Measurements from ENCODE around the gene RPS27L.
A peak's percentile ranks its signal among the peaks of the same experiment; 100 is the strongest.

The RPS27L gene

DNA sequence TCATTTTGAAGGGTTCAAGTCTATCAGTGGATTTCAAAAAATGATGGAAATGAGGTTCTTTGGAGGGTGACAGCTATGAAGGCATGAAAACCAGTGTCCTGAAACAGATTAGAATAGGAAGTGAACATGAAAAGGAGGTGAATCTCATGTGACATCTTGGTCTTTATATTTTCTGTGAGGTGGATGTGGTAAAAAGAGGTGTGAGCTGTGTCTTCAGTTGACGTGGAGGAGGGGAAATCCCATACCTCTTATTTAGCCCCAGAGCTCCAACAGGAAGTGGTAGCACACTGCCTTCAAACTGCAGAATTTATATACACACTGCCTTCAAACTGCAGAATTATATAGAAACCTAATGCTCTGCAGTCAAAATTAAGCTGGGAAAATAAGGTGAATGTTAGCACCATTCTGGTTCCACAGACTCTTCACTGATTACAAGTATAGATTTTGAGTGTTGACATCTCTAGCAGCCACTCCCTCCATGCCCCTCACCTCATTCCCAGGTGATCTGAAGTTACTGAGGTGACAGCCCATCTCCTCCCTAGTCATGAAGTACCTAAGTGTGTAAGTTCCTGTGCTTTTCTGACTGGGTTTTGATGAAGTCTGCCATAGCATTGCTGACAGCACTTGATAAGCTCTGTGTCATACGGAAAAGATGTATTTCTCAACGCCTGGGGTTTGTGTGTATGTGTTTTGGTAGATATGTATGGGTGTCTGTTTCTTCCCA, 34.8 kb upstream of the RPS27L start:
- ATAC-seq (replicated peaks) (peak; percentile 66 to 67), DNase-seq (peak; percentile 65)
- Mint-ChIP-seq H3K9me3 (no peaks in the 10 kb centered on the region), H3K4me3 (peak overlapping the region; percentile 94 to 95), H3K36me3 (peaks cover 26 to 37% of the 10 kb centered on the region in 2 donors), H3K27ac (peak overlapping the region; percentile 98), H3K27me3 (no peaks in the 10 kb centered on the region), H3K4me1 (peaks cover 40 to 75% of the 10 kb centered on the region in 2 donors)

- Mint-ChIP-seq H3K9me3 (no peaks in the 10 kb centered on the region), H3K27ac (peak overlapping the region; percentile 98), H3K4me1 (peaks cover 41 to 72% of the 10 kb centered on the region in 2 donors), H3K27me3 (no peaks in the 10 kb centered on the region), H3K4me3 (peak overlapping the region; percentile 94 to 95), H3K36me3 (peaks cover 26 to 37% of the 10 kb centered on the region in 2 donors)
- DNase-seq (no peak), ATAC-seq (replicated peaks) (no peak)
Observed at GRCh38 chr15:63190769-63191649, 33.7 kb upstream of the RPS27L start.

DNA sequence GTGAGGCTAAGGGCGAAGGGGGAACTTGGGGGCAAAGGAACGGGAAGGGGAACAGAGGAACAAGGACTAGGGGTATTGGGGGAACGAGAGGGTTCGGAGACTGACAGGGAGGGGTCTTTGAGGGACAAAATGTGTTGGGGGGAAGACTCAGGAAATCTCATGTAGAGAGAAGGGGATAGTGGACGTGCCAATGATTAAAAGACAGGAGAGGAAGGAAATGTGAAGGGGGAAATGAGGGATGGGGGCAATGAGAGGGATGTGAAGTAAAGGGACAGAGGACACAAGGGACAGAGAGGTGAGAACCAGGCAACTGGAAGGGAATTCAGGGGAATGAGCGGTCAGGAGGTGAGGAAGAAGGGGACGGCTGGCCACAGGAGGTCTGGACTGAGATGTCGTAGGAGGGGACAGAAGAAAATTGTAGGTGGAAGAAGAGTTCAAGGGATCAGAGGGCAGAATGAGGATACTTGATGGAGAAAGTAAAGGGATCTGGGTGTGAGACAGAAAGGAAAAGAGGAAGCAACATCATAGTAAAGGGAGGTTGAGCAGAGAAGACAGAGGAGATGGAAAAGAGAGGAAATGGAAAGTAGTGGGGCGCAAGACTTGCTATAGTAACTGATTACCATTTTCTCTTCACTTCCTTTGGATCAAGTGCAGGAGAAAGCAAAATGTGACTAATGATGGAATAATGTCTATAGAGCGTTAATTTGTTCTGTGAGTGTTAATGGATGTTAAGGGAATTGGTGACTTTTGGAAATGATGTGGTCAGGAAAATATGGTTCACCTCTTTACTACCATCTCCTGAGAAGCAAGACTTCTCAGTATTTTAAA, 32.9 kb upstream of the RPS27L start:
- ATAC-seq (replicated peaks): no peak
- Mint-ChIP-seq H3K27ac (peak overlapping the region; percentile 94), H3K4me3 (peak overlapping the region; percentile 94 to 95), H3K4me1 (peaks cover 36 to 63% of the 10 kb centered on the region in 2 donors), H3K36me3 (peaks cover 20 to 30% of the 10 kb centered on the region in 2 donors), H3K9me3 (no peaks in the 10 kb centered on the region), H3K27me3 (no peaks in the 10 kb centered on the region)
- DNase-seq: no peak

DNA sequence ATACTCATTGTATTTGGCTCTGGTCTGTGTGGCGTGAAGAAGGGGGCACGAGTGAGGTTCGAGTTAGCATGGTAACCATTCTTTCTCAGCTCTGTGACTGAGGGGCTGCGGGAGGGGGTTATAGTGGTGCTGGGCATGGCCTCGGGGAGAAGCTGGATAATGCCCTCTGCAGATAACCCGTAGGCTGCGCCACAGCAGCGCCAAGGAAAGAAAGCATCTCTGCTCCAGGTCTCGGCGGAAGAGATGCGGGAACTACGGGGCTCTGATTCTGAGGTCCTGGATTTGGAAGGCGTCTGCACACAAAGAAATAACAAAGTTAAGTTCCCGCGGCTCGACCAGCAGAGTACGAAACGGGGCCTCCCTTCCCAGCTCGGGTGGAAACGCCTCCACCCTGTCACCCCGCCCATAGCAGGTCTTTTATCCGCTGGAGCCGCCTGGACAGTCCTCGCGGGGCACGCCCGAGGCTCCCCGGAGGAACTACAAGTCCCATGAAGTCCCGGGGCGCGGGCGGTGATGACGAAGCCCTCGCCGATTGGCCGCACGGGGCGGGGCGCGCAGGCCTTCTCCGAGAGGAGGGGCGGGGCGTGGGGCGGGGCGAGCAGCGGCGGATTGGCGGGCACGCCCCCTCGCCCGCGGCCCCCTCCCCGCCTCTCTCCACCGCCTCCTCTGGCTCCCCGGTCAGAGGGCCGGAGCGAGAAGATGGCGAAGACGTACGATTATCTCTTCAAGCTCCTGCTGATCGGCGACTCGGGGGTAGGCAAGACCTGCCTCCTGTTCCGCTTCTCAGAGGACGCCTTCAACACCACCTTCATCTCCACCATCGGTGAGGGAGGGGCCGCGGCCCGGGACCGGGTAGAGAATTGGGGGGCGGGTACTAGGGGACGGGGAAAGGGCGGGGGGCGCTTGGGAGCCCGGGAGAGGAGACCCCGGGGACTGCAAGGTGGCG, 31.9 kb upstream of the RPS27L start, which contains the start of gene RAB8B:
Gene RAB8B, plus strand, starts transcription at position 681 of the 946 bp plus-strand sequence. Its CDS starts 19 bp downstream, at position 700.
- H3K27ac Mint-ChIP-seq: peak within 1 kb of the TSS; percentile 94
- peaks cover 19 to 27% of the 10 kb centered on the region in 2 donors for H3K36me3 Mint-ChIP-seq
- H3K4me3 Mint-ChIP-seq: peak within 1 kb of the TSS; percentile 94 to 95
- H3K27me3 Mint-ChIP-seq: no peaks in the 10 kb centered on the region
- no peaks in the 10 kb centered on the region for H3K9me3 Mint-ChIP-seq
- H3K4me1 Mint-ChIP-seq: peaks cover 31 to 57% of the 10 kb centered on the region in 2 donors
- DNase-seq (peak; percentile 95), ATAC-seq (replicated peaks) (peak; percentile 83 to 89)

GRCh38 chr15:63188247-63188925, 31.1 kb upstream of the RPS27L start:
- DNase-seq (no peak), ATAC-seq (replicated peaks) (peak; percentile 6 to 12)
- no peaks in the 10 kb centered on the region for H3K27me3 Mint-ChIP-seq
- H3K9me3 Mint-ChIP-seq: no peaks in the 10 kb centered on the region
- H3K4me1 Mint-ChIP-seq: peaks cover 28 to 50% of the 10 kb centered on the region in 2 donors
- peaks cover 17 to 21% of the 10 kb centered on the region in 2 donors for H3K36me3 Mint-ChIP-seq
- peak overlapping the region; percentile 94 to 95 for H3K4me3 Mint-ChIP-seq
- H3K27ac Mint-ChIP-seq: peak overlapping the region; percentile 93

GRCh38 chr15:63187589-63188226, 30.4 kb upstream of the RPS27L start:
- no peak for DNase-seq
- Mint-ChIP-seq H3K36me3 (peaks cover 16 to 19% of the 10 kb centered on the region in 2 donors), H3K9me3 (no peaks in the 10 kb centered on the region), H3K27me3 (no peaks in the 10 kb centered on the region), H3K4me1 (peaks cover 27 to 47% of the 10 kb centered on the region in 2 donors), H3K4me3 (peak overlapping the region; percentile 94 to 95), H3K27ac (peak overlapping the region; percentile 93)
- no peak for ATAC-seq (replicated peaks)

- Mint-ChIP-seq H3K4me1 (peaks cover 18 to 31% of the 10 kb centered on the region in 2 donors), H3K36me3 (peaks cover 5 to 10% of the 10 kb centered on the region in 2 donors), H3K9me3 (no peaks in the 10 kb centered on the region), H3K27ac (no peak overlapping the region), H3K4me3 (no peak overlapping the region), H3K27me3 (no peaks in the 10 kb centered on the region)
- DNase-seq (no peak), ATAC-seq (replicated peaks) (no peak)
Observed at GRCh38 chr15:63186065-63186464, 28.8 kb upstream of the RPS27L start.

DNA sequence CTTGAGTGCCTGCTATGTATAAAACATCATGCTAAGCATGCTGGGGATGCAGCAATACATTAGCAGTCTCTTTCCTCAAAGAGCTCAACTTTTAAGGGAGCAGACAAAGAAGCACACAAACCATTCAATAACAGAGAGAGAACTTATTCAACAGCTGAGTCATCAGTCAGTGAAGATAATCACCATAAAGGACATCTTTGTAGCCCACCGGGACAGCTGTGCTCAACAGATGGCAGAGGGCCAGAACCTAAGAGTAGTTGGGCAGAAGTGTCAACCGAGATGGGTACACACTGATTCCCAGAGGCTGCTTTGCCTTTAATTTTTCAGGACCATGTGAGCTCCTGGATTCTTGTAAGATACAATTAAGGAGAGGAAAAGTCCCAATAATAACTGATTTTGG, 27.9 kb upstream of the RPS27L start:
- Mint-ChIP-seq H3K4me3 (no peak overlapping the region), H3K9me3 (no peaks in the 10 kb centered on the region), H3K36me3 (peaks cover 2 to 4% of the 10 kb centered on the region in 2 donors), H3K4me1 (peaks cover 18 to 23% of the 10 kb centered on the region in 2 donors), H3K27me3 (no peaks in the 10 kb centered on the region), H3K27ac (no peak overlapping the region)
- ATAC-seq (replicated peaks) (no peak), DNase-seq (no peak)

- Mint-ChIP-seq H3K9me3 (no peaks in the 10 kb centered on the region), H3K4me3 (no peak overlapping the region), H3K4me1 (peaks cover 6 to 12% of the 10 kb centered on the region in 2 donors), H3K27me3 (no peaks in the 10 kb centered on the region), H3K27ac (no peak overlapping the region), H3K36me3 (no peaks in the 10 kb centered on the region)
- ATAC-seq (replicated peaks) (no peak), DNase-seq (no peak)
Observed at GRCh38 chr15:63181648-63182047, 24.4 kb upstream of the RPS27L start.

DNA sequence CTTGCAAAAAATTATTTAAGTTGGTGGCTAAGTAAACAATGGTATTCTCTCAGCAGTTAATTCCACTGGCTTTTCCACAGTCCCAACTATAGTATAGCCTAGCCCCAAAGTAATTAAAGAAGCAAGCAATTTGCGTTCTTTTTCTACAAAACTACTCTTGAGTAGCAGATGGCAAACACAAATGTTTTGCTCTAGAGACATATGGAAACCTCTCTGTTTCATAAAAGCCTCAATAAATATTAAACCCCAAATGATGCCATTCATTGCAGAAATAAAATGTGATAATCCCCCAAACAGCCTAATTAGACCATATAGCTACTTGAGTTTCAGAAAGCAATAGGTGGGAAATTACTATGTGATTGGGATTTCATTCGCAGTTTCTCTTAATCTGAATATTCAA, 23.5 kb upstream of the RPS27L start:
- DNase-seq (no peak), ATAC-seq (replicated peaks) (no peak)
- H3K9me3 Mint-ChIP-seq: no peaks in the 10 kb centered on the region
- H3K27ac Mint-ChIP-seq: no peak overlapping the region
- no peak overlapping the region for H3K4me3 Mint-ChIP-seq
- no peaks in the 10 kb centered on the region for H3K36me3 Mint-ChIP-seq
- peaks cover 0 to 5% of the 10 kb centered on the region in 2 donors for H3K4me1 Mint-ChIP-seq
- H3K27me3 Mint-ChIP-seq: no peaks in the 10 kb centered on the region

GRCh38 chr15:63178034-63178433, 20.8 kb upstream of the RPS27L start:
- Mint-ChIP-seq H3K27ac (no peak overlapping the region), H3K4me3 (no peak overlapping the region), H3K36me3 (no peaks in the 10 kb centered on the region), H3K9me3 (no peaks in the 10 kb centered on the region), H3K4me1 (peaks cover 0 to 5% of the 10 kb centered on the region in 2 donors), H3K27me3 (no peaks in the 10 kb centered on the region)
- DNase-seq: no peak
- ATAC-seq (replicated peaks): no peak

DNA sequence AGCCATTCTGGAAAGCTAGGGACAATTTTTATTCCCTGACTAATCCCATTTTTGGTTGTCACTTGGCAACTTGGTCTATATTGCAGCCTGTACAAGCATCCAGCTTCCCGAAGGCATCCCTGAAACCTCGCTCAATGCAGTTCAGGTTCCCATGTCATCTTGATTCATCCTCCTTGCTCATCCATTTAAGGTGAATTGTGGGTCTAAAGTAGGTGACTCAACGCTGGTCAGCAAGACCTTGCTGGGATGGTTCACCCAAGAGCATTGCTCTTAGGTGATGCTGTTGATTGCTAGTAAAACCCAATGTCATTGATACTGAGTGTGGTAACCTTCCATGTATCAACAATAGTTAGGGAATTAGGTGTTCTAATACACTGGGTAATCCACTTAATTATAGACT, 19.0 kb upstream of the RPS27L start:
- Mint-ChIP-seq H3K27me3 (no peaks in the 10 kb centered on the region), H3K4me1 (peaks cover 0 to 5% of the 10 kb centered on the region in 2 donors), H3K36me3 (no peaks in the 10 kb centered on the region), H3K27ac (no peak overlapping the region), H3K4me3 (no peak overlapping the region), H3K9me3 (no peaks in the 10 kb centered on the region)
- DNase-seq (no peak), ATAC-seq (replicated peaks) (no peak)
